Measurements from ENCODE around the gene PDE6D.
A peak's percentile ranks its signal among the peaks of the same experiment; 100 is the strongest.

Gene PDE6D

GRCh38 chr2:231795525-231796327 is 14.6 kb upstream of the PDE6D start:
- Histone ChIP-seq H3K4me3 (ENCODE audit: low read depth in 1 of 5, low read length in 5 of 5) (no peak overlapping the region), H3K36me3 (ENCODE audit: control insufficient read depth in 5 of 5, insufficient read depth in 5 of 5, low read length in 5 of 5) (peaks cover 24 to 81% (median 65%) of the 10 kb centered on the region in 5 donors), H3K27ac (ENCODE audit: low read depth, low read length) (no peak overlapping the region)

GRCh38 chr2:231794383-231794782 is 13.3 kb upstream of the PDE6D start:
- Histone ChIP-seq H3K36me3 (ENCODE audit: control insufficient read depth in 5 of 5, insufficient read depth in 5 of 5, low read length in 5 of 5) (peaks cover 23 to 79% (median 61%) of the 10 kb centered on the region in 5 donors), H3K9me3 (ENCODE audit: control insufficient read depth in 5 of 5, low read length in 5 of 5) (no peaks in the 10 kb centered on the region), H3K4me3 (ENCODE audit: low read depth in 1 of 5, low read length in 5 of 5) (no peak overlapping the region), H3K4me1 (ENCODE audit: control insufficient read depth in 5 of 5, insufficient read depth in 5 of 5, low read length in 5 of 5) (peaks cover 0 to 9% (median 0%) of the 10 kb centered on the region in 5 donors), H3K9ac (ENCODE audit: low read length in 5 of 5) (no peak overlapping the region), H3K27me3 (ENCODE audit: control insufficient read depth in 5 of 5, insufficient read depth in 4 of 5, low read length in 5 of 5) (no peaks in the 10 kb centered on the region), H3K27ac (ENCODE audit: low read depth, low read length) (no peak overlapping the region)

More at GRCh38 chr2:231795525-231796327, 14.6 kb upstream of the PDE6D start:
- Histone ChIP-seq H3K9me3 (ENCODE audit: control insufficient read depth in 5 of 5, low read length in 5 of 5) (no peaks in the 10 kb centered on the region), H3K9ac (ENCODE audit: low read length in 5 of 5) (no peak overlapping the region), H3K4me1 (ENCODE audit: control insufficient read depth in 5 of 5, insufficient read depth in 5 of 5, low read length in 5 of 5) (peaks cover 0 to 11% (median 0%) of the 10 kb centered on the region in 5 donors), H3K27me3 (ENCODE audit: control insufficient read depth in 5 of 5, insufficient read depth in 4 of 5, low read length in 5 of 5) (no peaks in the 10 kb centered on the region)

GRCh38 chr2:231791107-231791506 is 10.0 kb upstream of the PDE6D start:
- no peak overlapping the region for H3K9ac ChIP-seq (ENCODE audit: low read length in 5 of 5)
- H3K9me3 ChIP-seq (ENCODE audit: control insufficient read depth in 5 of 5, low read length in 5 of 5): no peaks in the 10 kb centered on the region
- no peak overlapping the region for H3K27ac ChIP-seq (ENCODE audit: low read depth, low read length)
- peaks cover 18 to 63% (median 40%) of the 10 kb centered on the region in 5 donors for H3K36me3 ChIP-seq (ENCODE audit: control insufficient read depth in 5 of 5, insufficient read depth in 5 of 5, low read length in 5 of 5)
- peaks cover 0 to 23% (median 13%) of the 10 kb centered on the region in 5 donors for H3K4me1 ChIP-seq (ENCODE audit: control insufficient read depth in 5 of 5, insufficient read depth in 5 of 5, low read length in 5 of 5)
- H3K27me3 ChIP-seq (ENCODE audit: control insufficient read depth in 5 of 5, insufficient read depth in 4 of 5, low read length in 5 of 5): no peaks in the 10 kb centered on the region
- H3K4me3 ChIP-seq (ENCODE audit: low read depth in 1 of 5, low read length in 5 of 5): no peak overlapping the region

- no peaks in the 10 kb centered on the region for H3K27me3 ChIP-seq (ENCODE audit: control insufficient read depth in 5 of 5, insufficient read depth in 4 of 5, low read length in 5 of 5)
- H3K4me3 ChIP-seq (ENCODE audit: low read depth in 1 of 5, low read length in 5 of 5): peak overlapping the region; percentile 89 to 98 (median 92)
- H3K9me3 ChIP-seq (ENCODE audit: control insufficient read depth in 5 of 5, low read length in 5 of 5): no peaks in the 10 kb centered on the region
- H3K36me3 ChIP-seq (ENCODE audit: control insufficient read depth in 5 of 5, insufficient read depth in 5 of 5, low read length in 5 of 5): peaks cover 7 to 27% (median 20%) of the 10 kb centered on the region in 5 donors
- peak overlapping the region; percentile 11 to 91 (median 90) for H3K9ac ChIP-seq (ENCODE audit: low read length in 5 of 5)
- peak overlapping the region; percentile 51 for H3K27ac ChIP-seq (ENCODE audit: low read depth, low read length)
- H3K4me1 ChIP-seq (ENCODE audit: control insufficient read depth in 5 of 5, insufficient read depth in 5 of 5, low read length in 5 of 5): peaks cover 4 to 47% (median 44%) of the 10 kb centered on the region in 5 donors
These were observed 5.8 kb upstream of the PDE6D start for GRCh38 chr2:231786917-231787292.

GRCh38 chr2:231786177-231786916 is 5.3 kb upstream of the PDE6D start, which contains the start of gene COPS7B:
Gene COPS7B, plus strand, starts transcription at chr2:231786445. Its CDS starts 2,126 bp downstream, at chr2:231788571.
- H3K9me3 ChIP-seq (ENCODE audit: control insufficient read depth in 5 of 5, low read length in 5 of 5): no peaks in the 10 kb centered on the region
- H3K4me1 ChIP-seq (ENCODE audit: control insufficient read depth in 5 of 5, insufficient read depth in 5 of 5, low read length in 5 of 5): peaks cover 4 to 49% (median 47%) of the 10 kb centered on the region in 5 donors
- peak within 1 kb of the TSS; percentile 89 to 98 (median 92) for H3K4me3 ChIP-seq (ENCODE audit: low read depth in 1 of 5, low read length in 5 of 5)
- H3K27ac ChIP-seq (ENCODE audit: low read depth, low read length): peak within 1 kb of the TSS; percentile 51
- H3K36me3 ChIP-seq (ENCODE audit: control insufficient read depth in 5 of 5, insufficient read depth in 5 of 5, low read length in 5 of 5): peaks cover 7 to 22% (median 14%) of the 10 kb centered on the region in 5 donors
- H3K27me3 ChIP-seq (ENCODE audit: control insufficient read depth in 5 of 5, insufficient read depth in 4 of 5, low read length in 5 of 5): no peaks in the 10 kb centered on the region
- H3K9ac ChIP-seq (ENCODE audit: low read length in 5 of 5): peak within 1 kb of the TSS; percentile 14 to 91 (median 90)

GRCh38 chr2:231785822-231786176 is 4.7 kb upstream of the PDE6D start:
- peak overlapping the region; percentile 51 for H3K27ac ChIP-seq (ENCODE audit: low read depth, low read length)
- H3K36me3 ChIP-seq (ENCODE audit: control insufficient read depth in 5 of 5, insufficient read depth in 5 of 5, low read length in 5 of 5): peaks cover 7 to 17% (median 9%) of the 10 kb centered on the region in 5 donors
- no peaks in the 10 kb centered on the region for H3K27me3 ChIP-seq (ENCODE audit: control insufficient read depth in 5 of 5, insufficient read depth in 4 of 5, low read length in 5 of 5)
- no peaks in the 10 kb centered on the region for H3K9me3 ChIP-seq (ENCODE audit: control insufficient read depth in 5 of 5, low read length in 5 of 5)
- H3K9ac ChIP-seq (ENCODE audit: low read length in 5 of 5): peak overlapping the region in 4 of 5 donors; percentile 80 to 91 (median 90)
- H3K4me3 ChIP-seq (ENCODE audit: low read depth in 1 of 5, low read length in 5 of 5): peak overlapping the region; percentile 85 to 94 (median 91)
- H3K4me1 ChIP-seq (ENCODE audit: control insufficient read depth in 5 of 5, insufficient read depth in 5 of 5, low read length in 5 of 5): peaks cover 4 to 49% (median 47%) of the 10 kb centered on the region in 5 donors

- no peak overlapping the region for H3K9ac ChIP-seq (ENCODE audit: low read length in 5 of 5)
- peaks cover 7 to 16% (median 9%) of the 10 kb centered on the region in 5 donors for H3K36me3 ChIP-seq (ENCODE audit: control insufficient read depth in 5 of 5, insufficient read depth in 5 of 5, low read length in 5 of 5)
- no peaks in the 10 kb centered on the region for H3K27me3 ChIP-seq (ENCODE audit: control insufficient read depth in 5 of 5, insufficient read depth in 4 of 5, low read length in 5 of 5)
- peak overlapping the region in 3 of 5 donors; percentile 85 to 91 (median 89) for H3K4me3 ChIP-seq (ENCODE audit: low read depth in 1 of 5, low read length in 5 of 5)
- H3K9me3 ChIP-seq (ENCODE audit: control insufficient read depth in 5 of 5, low read length in 5 of 5): no peaks in the 10 kb centered on the region
- peaks cover 4 to 51% (median 49%) of the 10 kb centered on the region in 5 donors for H3K4me1 ChIP-seq (ENCODE audit: control insufficient read depth in 5 of 5, insufficient read depth in 5 of 5, low read length in 5 of 5)
- no peak overlapping the region for H3K27ac ChIP-seq (ENCODE audit: low read depth, low read length)
These were observed 4.3 kb upstream of the PDE6D start for GRCh38 chr2:231785413-231785812.

- Histone ChIP-seq H3K27ac (ENCODE audit: low read depth, low read length) (peak overlapping the region; percentile 75), H3K36me3 (ENCODE audit: control insufficient read depth in 5 of 5, insufficient read depth in 5 of 5, low read length in 5 of 5) (no peaks in the 10 kb centered on the region), H3K4me3 (ENCODE audit: low read depth in 1 of 5, low read length in 5 of 5) (peak overlapping the region; percentile 88 to 97 (median 96)), H3K9ac (ENCODE audit: low read length in 5 of 5) (peak overlapping the region; percentile 48 to 93 (median 80)), H3K27me3 (ENCODE audit: control insufficient read depth in 5 of 5, insufficient read depth in 4 of 5, low read length in 5 of 5) (no peaks in the 10 kb centered on the region), H3K4me1 (ENCODE audit: control insufficient read depth in 5 of 5, insufficient read depth in 5 of 5, low read length in 5 of 5) (peaks cover 4 to 52% (median 49%) of the 10 kb centered on the region in 5 donors), H3K9me3 (ENCODE audit: control insufficient read depth in 5 of 5, low read length in 5 of 5) (no peaks in the 10 kb centered on the region)
These were observed 980 bp upstream of the PDE6D start for GRCh38 chr2:231781798-231782726.

- H3K36me3 ChIP-seq (ENCODE audit: control insufficient read depth in 5 of 5, insufficient read depth in 5 of 5, low read length in 5 of 5): no peaks in the 10 kb centered on the region
- H3K9me3 ChIP-seq (ENCODE audit: control insufficient read depth in 5 of 5, low read length in 5 of 5): no peaks in the 10 kb centered on the region
- no peaks in the 10 kb centered on the region for H3K27me3 ChIP-seq (ENCODE audit: control insufficient read depth in 5 of 5, insufficient read depth in 4 of 5, low read length in 5 of 5)
- H3K4me1 ChIP-seq (ENCODE audit: control insufficient read depth in 5 of 5, insufficient read depth in 5 of 5, low read length in 5 of 5): peaks cover 4 to 39% (median 37%) of the 10 kb centered on the region in 5 donors
- peak overlapping the region; percentile 75 for H3K27ac ChIP-seq (ENCODE audit: low read depth, low read length)
- peak overlapping the region; percentile 51 to 97 (median 90) for H3K4me3 ChIP-seq (ENCODE audit: low read depth in 1 of 5, low read length in 5 of 5)
- peak overlapping the region in 4 of 5 donors; percentile 74 to 93 (median 86) for H3K9ac ChIP-seq (ENCODE audit: low read length in 5 of 5)
These were observed 766 bp downstream of the PDE6D start for GRCh38 chr2:231780123-231780908.
